ENCODE results near the gene HOXD13.

The HOXD13 gene

DNA sequence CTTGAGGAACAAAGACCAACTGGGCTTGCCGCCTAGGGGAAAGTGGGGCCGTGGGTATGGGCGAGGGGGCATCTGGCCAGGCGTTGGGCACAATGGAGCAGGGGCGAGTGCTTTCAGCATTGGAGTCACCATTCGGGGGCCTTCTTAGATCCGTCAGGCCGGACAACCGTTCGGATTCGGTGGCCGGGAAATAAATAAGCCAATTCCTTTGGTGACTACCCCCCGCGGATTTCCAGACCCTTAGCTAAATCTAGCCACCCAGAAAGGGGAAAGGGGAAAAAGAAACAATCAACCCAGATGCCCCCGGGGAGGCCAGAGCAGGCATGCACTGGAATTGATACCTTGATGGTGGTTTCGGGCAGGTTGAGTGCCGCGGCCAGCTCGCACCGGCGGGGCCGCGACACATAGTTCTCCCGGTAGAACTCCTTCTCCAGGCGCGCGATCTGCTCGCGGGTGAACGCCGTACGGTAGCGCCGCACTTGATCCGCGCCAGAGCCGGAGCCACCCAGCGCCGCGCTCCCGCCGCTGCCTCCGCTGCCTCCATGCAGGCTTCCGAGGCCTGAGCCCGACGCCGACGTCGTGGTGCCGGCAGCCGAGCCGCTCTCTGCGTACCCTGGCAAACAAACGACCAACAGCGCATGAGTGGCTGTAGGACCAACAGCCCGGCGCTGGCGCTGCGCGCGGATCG lies 10.5 kb upstream of the HOXD13 start:
- no peak for TF ChIP-seq TAF1 (IDR thresholded peaks at IDR 0.05; ENCODE audit: borderline replicate concordance, insufficient read depth, low read length)
- TF ChIP-seq, protein P1, sequence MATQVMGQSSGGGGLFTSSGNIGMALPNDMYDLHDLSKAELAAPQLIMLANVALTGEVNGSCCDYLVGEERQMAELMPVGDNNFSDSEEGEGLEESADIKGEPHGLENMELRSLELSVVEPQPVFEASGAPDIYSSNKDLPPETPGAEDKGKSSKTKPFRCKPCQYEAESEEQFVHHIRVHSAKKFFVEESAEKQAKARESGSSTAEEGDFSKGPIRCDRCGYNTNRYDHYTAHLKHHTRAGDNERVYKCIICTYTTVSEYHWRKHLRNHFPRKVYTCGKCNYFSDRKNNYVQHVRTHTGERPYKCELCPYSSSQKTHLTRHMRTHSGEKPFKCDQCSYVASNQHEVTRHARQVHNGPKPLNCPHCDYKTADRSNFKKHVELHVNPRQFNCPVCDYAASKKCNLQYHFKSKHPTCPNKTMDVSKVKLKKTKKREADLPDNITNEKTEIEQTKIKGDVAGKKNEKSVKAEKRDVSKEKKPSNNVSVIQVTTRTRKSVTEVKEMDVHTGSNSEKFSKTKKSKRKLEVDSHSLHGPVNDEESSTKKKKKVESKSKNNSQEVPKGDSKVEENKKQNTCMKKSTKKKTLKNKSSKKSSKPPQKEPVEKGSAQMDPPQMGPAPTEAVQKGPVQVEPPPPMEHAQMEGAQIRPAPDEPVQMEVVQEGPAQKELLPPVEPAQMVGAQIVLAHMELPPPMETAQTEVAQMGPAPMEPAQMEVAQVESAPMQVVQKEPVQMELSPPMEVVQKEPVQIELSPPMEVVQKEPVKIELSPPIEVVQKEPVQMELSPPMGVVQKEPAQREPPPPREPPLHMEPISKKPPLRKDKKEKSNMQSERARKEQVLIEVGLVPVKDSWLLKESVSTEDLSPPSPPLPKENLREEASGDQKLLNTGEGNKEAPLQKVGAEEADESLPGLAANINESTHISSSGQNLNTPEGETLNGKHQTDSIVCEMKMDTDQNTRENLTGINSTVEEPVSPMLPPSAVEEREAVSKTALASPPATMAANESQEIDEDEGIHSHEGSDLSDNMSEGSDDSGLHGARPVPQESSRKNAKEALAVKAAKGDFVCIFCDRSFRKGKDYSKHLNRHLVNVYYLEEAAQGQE (IDR thresholded peaks at IDR 0.05; ENCODE audit: insufficient read depth in 1 of 2, low read depth in 2 of 2, low read length in 2 of 2), result no peak

DNA sequence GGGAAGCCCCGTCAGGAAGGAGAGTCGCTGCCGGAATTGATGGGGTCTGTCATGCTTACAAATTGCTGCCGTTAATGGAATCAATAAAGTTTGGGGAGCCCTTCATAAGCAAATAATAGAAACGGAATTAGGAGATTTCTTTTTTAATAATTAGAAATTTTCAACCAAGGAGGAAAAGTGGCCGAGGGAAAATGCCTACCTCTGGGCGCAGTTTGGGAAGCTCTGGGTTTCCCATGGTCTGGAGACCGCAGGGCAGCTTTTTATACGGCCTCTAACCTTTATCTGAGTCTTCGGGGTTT lies 10.0 kb upstream of the HOXD13 start:
- no peak for TF ChIP-seq POLR2AphosphoS5 (IDR thresholded peaks at IDR 0.05; ENCODE audit: low read depth, low read length)
- TF ChIP-seq FOXP2 (optimal IDR thresholded peaks at IDR 0.05; ENCODE audit: borderline replicate concordance, extremely low read depth, extremely low read length, insufficient read depth), result no peak
- TF ChIP-seq, protein P1 (IDR thresholded peaks at IDR 0.05; ENCODE audit: insufficient read depth in 1 of 2, low read depth in 2 of 2, low read length in 2 of 2), result no peak
- TF ChIP-seq SIN3A (IDR thresholded peaks at IDR 0.05; ENCODE audit: borderline replicate concordance, insufficient read depth, low read length), result no peak
- no peak for TF ChIP-seq TAF1 (IDR thresholded peaks at IDR 0.05; ENCODE audit: borderline replicate concordance, insufficient read depth, low read length)

DNA sequence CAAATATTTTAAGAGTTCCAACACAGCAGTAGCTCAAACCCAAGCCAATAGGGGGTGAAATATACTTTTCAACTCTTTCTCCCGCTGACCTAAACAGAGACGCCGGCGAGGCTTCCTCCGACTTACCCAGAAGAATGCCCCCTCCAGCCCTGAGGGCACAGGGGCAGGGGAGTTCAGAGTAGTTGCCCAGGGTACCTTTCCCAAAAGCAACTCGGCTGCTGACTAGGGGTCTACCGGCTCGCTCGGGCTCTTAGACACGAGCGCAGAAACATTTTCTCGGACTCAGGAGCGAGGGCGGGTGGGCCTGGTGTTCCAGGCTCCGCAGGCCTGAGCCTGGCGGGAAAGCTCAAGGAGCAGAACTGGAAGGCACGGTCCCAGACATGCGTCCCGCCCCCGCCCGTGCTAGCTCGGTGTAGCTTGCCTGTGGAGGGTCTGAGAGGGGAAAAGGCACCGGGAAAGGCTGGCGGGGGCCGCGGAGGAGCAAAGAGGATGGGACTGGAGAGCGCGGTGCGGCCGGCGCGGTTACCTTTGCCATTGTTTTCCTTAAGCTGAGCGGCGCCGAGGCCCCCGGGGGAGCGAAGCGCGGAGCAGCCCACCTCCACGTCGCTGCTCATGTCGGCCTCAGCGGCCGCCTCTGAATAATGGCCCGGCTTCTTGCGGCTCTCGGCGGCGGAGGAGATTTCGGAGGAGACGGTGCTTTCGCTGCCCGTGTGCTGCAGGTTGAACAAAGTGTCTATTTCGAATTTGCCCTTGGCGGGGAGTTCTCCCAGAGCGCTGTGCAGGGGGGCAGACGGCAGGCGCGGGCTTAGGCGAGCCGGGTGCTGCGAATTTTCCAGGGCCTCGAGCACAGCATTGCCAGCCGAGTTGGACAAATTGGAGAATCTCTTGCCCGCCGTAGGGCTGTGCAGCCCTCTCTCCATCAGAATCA lies 9.4 kb upstream of the HOXD13 start:
- no peak for TF ChIP-seq TAF1 (IDR thresholded peaks at IDR 0.05; ENCODE audit: borderline replicate concordance, insufficient read depth, low read length)
- TF ChIP-seq, protein P1 (IDR thresholded peaks at IDR 0.05; ENCODE audit: insufficient read depth in 1 of 2, low read depth in 2 of 2, low read length in 2 of 2), result no peak
- TF ChIP-seq POLR2AphosphoS5 (IDR thresholded peaks at IDR 0.05; ENCODE audit: low read depth, low read length), result no peak
- TF ChIP-seq FOXP2 (optimal IDR thresholded peaks at IDR 0.05; ENCODE audit: borderline replicate concordance, extremely low read depth, extremely low read length, insufficient read depth), result no peak
- no peak for TF ChIP-seq SIN3A (IDR thresholded peaks at IDR 0.05; ENCODE audit: borderline replicate concordance, insufficient read depth, low read length)

DNA sequence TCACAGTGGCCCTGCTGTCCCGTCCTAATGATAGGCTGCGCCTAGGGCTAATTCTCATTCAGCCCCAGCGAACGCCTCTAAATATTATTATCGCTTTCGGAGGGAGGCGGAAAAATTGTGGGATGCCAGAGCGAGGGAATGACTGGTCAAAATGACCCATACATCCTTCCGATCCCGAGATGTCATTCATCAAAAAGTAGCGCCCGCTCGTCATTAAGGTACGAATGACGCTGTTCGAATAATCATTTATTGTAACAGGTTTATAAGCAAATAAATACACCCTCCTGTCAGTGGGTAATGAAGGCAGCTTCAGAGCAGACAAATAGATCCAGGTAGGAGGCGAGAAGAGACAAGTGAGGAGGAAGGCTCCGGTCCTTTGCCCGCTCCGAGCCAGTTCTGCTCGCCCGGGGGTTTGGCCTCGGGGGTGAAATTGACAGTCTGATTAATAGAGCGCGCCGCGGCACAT lies 8.7 kb upstream of the HOXD13 start, which contains the start of gene EVX2:
TSS of gene EVX2 (minus strand) at position 167 of the 466 bp plus-strand sequence. CDS start 186 bp downstream, outside the sequence.
- TF ChIP-seq SIN3A (IDR thresholded peaks at IDR 0.05; ENCODE audit: borderline replicate concordance, insufficient read depth, low read length) (no peak), TAF1 (IDR thresholded peaks at IDR 0.05; ENCODE audit: borderline replicate concordance, insufficient read depth, low read length) (no peak), POLR2AphosphoS5 (IDR thresholded peaks at IDR 0.05; ENCODE audit: low read depth, low read length) (no peak), FOXP2 (optimal IDR thresholded peaks at IDR 0.05; ENCODE audit: borderline replicate concordance, extremely low read depth, extremely low read length, insufficient read depth) (no peak)
- TF ChIP-seq, protein P1 (IDR thresholded peaks at IDR 0.05; ENCODE audit: insufficient read depth in 1 of 2, low read depth in 2 of 2, low read length in 2 of 2), result no peak

Data from PFSK-1 (cell line).